Measurements from ENCODE around the gene LCAT.

- TF ChIP-seq CTCF (IDR thresholded peaks at IDR 0.05; ENCODE audit: low read depth, low read length), result no peak
- TF ChIP-seq EZH2phosphoT487 (IDR thresholded peaks at IDR 0.05; ENCODE audit: low read depth), result no peak
Measured at GRCh38 chr16:67943619-67944504, at the start of gene LCAT.
